IgD-negative memory B cell (primary cell): ENCODE data around the gene CNIH1. TPM values are rescaled to one million over a fixed set of nuclear protein-coding genes. Genes with fewer than 3 reads are reported as not detected.
"Not testable (repeated sequence)": the region's sequence is repeated elsewhere in the genome, so short reads cannot be mapped to it uniquely, and the experiment has no call there.

ENCODE experiments used
- H3K27ac Mint-ChIP-seq, 3 donors: one replicate each; pipeline ENCODE4 v1.8.0; 2020 to 2022; ENCODE audit warnings: mild to moderate bottlenecking in 3 of 3, mixed read lengths in 3 of 3, moderate library complexity in 1 of 3
- H3K27me3 Mint-ChIP-seq: one replicate; pipeline ENCODE4 v1.8.0; 2021; ENCODE audit warnings: mixed read lengths
- H3K36me3 Mint-ChIP-seq: one replicate; pipeline ENCODE4 v1.8.0; 2020; ENCODE audit warnings: mild to moderate bottlenecking, mixed read lengths
- H3K4me1 Mint-ChIP-seq, 3 donors: one replicate each; pipeline ENCODE4 v1.8.0; 2020 to 2022; ENCODE audit warnings: mixed read lengths in 3 of 3, mild to moderate bottlenecking in 1 of 3
- H3K4me3 Mint-ChIP-seq, 4 donors: one replicate each; pipeline ENCODE4 v1.8.0; 2020 to 2022; ENCODE audit warnings: mild to moderate bottlenecking in 4 of 4, mixed read lengths in 4 of 4, moderate library complexity in 3 of 4
- H3K9me3 Mint-ChIP-seq, 3 donors: one replicate each; pipeline ENCODE4 v1.8.0; 2020 to 2021; ENCODE audit warnings: mixed read lengths in 3 of 3, mild to moderate bottlenecking in 1 of 3
- polyA plus RNA-seq: library from polyadenylated mRNA; unstranded; fragments of 300-500 nt; fragmentation: Illumina TruSeq; gene quantifications from one replicate; pipeline ENCODE4 v1.2.3, GENCODE V29; 2021

Gene CNIH1
- polyA plus RNA-seq, 1 donor from 2014 or later, result 68.5 TPM

GRCh38 chr14:54427871-54428270 lies 13.3 kb downstream of the CNIH1 start:
- Mint-ChIP-seq H3K36me3 (no peaks in the 10 kb centered on the region), H3K27ac (no peak overlapping the region)

GRCh38 chr14:54425537-54426274 lies 15.5 kb downstream of the CNIH1 start:
- H3K9me3 Mint-ChIP-seq, result no peaks in the 10 kb centered on the region
- peaks cover 0 to under 1% (median 0%) of the 10 kb centered on the region in 3 donors for H3K4me1 Mint-ChIP-seq
- no peaks in the 10 kb centered on the region for H3K36me3 Mint-ChIP-seq
- H3K4me3 Mint-ChIP-seq, result no peak overlapping the region
- no peaks in the 10 kb centered on the region for H3K27me3 Mint-ChIP-seq
- H3K27ac Mint-ChIP-seq, result no peak overlapping the region

More at GRCh38 chr14:54427871-54428270, 13.3 kb downstream of the CNIH1 start:
- no peaks in the 10 kb centered on the region for H3K27me3 Mint-ChIP-seq
- H3K4me1 Mint-ChIP-seq, result no peaks in the 10 kb centered on the region
- H3K9me3 Mint-ChIP-seq, result no peaks in the 10 kb centered on the region
- no peak overlapping the region for H3K4me3 Mint-ChIP-seq

GRCh38 chr14:54425068-54425467 lies 16.1 kb downstream of the CNIH1 start:
- Mint-ChIP-seq H3K9me3 (no peaks in the 10 kb centered on the region), H3K27me3 (no peaks in the 10 kb centered on the region), H3K27ac (no peak overlapping the region), H3K4me1 (peaks cover 0 to 2% (median 1%) of the 10 kb centered on the region in 3 donors), H3K36me3 (no peaks in the 10 kb centered on the region), H3K4me3 (no peak overlapping the region)

GRCh38 chr14:54424479-54424901 lies 16.7 kb downstream of the CNIH1 start:
- no peak overlapping the region for H3K4me3 Mint-ChIP-seq
- H3K36me3 Mint-ChIP-seq, result no peaks in the 10 kb centered on the region
- H3K27ac Mint-ChIP-seq, result no peak overlapping the region
- peaks cover 0 to 2% (median 1%) of the 10 kb centered on the region in 3 donors for H3K4me1 Mint-ChIP-seq
- H3K9me3 Mint-ChIP-seq, result no peaks in the 10 kb centered on the region
- H3K27me3 Mint-ChIP-seq, result no peaks in the 10 kb centered on the region

- peaks cover 0 to 2% (median 1%) of the 10 kb centered on the region in 3 donors for H3K4me1 Mint-ChIP-seq
- no peak overlapping the region for H3K27ac Mint-ChIP-seq
- no peaks in the 10 kb centered on the region for H3K36me3 Mint-ChIP-seq
- no peaks in the 10 kb centered on the region for H3K9me3 Mint-ChIP-seq
- no peak overlapping the region for H3K4me3 Mint-ChIP-seq
- H3K27me3 Mint-ChIP-seq, result no peaks in the 10 kb centered on the region
These were observed 17.2 kb downstream of the CNIH1 start for GRCh38 chr14:54423991-54424390.

- Mint-ChIP-seq H3K9me3 (no peaks in the 10 kb centered on the region), H3K4me3 (no peak overlapping the region), H3K4me1 (peaks cover 0 to 2% (median 1%) of the 10 kb centered on the region in 3 donors), H3K27ac (peak overlapping the region in 2 of 3 donors; percentile 32 to 54), H3K36me3 (no peaks in the 10 kb centered on the region), H3K27me3 (no peaks in the 10 kb centered on the region)
These were observed 20.6 kb downstream of the CNIH1 start for GRCh38 chr14:54420478-54421142.

- no peak overlapping the region for H3K4me3 Mint-ChIP-seq
- no peaks in the 10 kb centered on the region for H3K36me3 Mint-ChIP-seq
- no peaks in the 10 kb centered on the region for H3K4me1 Mint-ChIP-seq
- no peaks in the 10 kb centered on the region for H3K27me3 Mint-ChIP-seq
- no peaks in the 10 kb centered on the region for H3K9me3 Mint-ChIP-seq
- H3K27ac Mint-ChIP-seq, result peak overlapping the region in 1 of 3 donors; percentile 8
These were observed 29.8 kb downstream of the CNIH1 start for GRCh38 chr14:54411371-54411770.

GRCh38 chr14:54410215-54410614 lies 31.0 kb downstream of the CNIH1 start:
- no peak overlapping the region for H3K27ac Mint-ChIP-seq
- H3K4me3 Mint-ChIP-seq, result no peak overlapping the region
- H3K9me3 Mint-ChIP-seq, result peaks cover 0 to 1% (median 0%) of the 10 kb centered on the region in 3 donors
- no peaks in the 10 kb centered on the region for H3K36me3 Mint-ChIP-seq
- H3K4me1 Mint-ChIP-seq, result no peaks in the 10 kb centered on the region
- H3K27me3 Mint-ChIP-seq, result no peaks in the 10 kb centered on the region

- H3K27me3 Mint-ChIP-seq, H3K4me1 Mint-ChIP-seq, H3K27ac Mint-ChIP-seq, H3K36me3 Mint-ChIP-seq, H3K4me3 Mint-ChIP-seq, H3K9me3 Mint-ChIP-seq: not testable (repeated sequence)
These were observed 37.7 kb downstream of the CNIH1 start for GRCh38 chr14:54403401-54404005.

- no peak overlapping the region for H3K27ac Mint-ChIP-seq
- peaks cover 6 to 17% (median 11%) of the 10 kb centered on the region in 3 donors for H3K4me1 Mint-ChIP-seq
- H3K36me3 Mint-ChIP-seq, result peaks cover 1% of the 10 kb centered on the region
- H3K27me3 Mint-ChIP-seq, result no peaks in the 10 kb centered on the region
- H3K4me3 Mint-ChIP-seq, result peak overlapping the region in 2 of 4 donors; percentile 15 to 34
- H3K9me3 Mint-ChIP-seq, result peaks cover 0 to 1% (median 0%) of the 10 kb centered on the region in 3 donors
These were observed 41.6 kb downstream of the CNIH1 start for GRCh38 chr14:54399560-54399959.

GRCh38 chr14:54396493-54397335 lies 44.5 kb downstream of the CNIH1 start, which contains the start of gene CDKN3:
Gene CDKN3 (plus strand): TSS chr14:54397007. CDS start chr14:54397069, 62 bp downstream.
- Mint-ChIP-seq H3K9me3 (no peaks in the 10 kb centered on the region), H3K36me3 (no peaks in the 10 kb centered on the region), H3K27me3 (no peaks in the 10 kb centered on the region), H3K27ac (peak within 1 kb of the TSS; percentile 71 to 92 (median 88)), H3K4me3 (peak within 1 kb of the TSS; percentile 88 to 94 (median 91)), H3K4me1 (peaks cover 6 to 17% (median 11%) of the 10 kb centered on the region in 3 donors)

- no peak overlapping the region for H3K27ac Mint-ChIP-seq
- peaks cover 3% of the 10 kb centered on the region for H3K27me3 Mint-ChIP-seq
- no peaks in the 10 kb centered on the region for H3K9me3 Mint-ChIP-seq
- peak overlapping the region; percentile 88 to 94 (median 91) for H3K4me3 Mint-ChIP-seq
- peaks cover 6 to 17% (median 11%) of the 10 kb centered on the region in 3 donors for H3K4me1 Mint-ChIP-seq
- H3K36me3 Mint-ChIP-seq, result no peaks in the 10 kb centered on the region
These were observed 45.0 kb downstream of the CNIH1 start for GRCh38 chr14:54396183-54396492.

GRCh38 chr14:54395716-54396115 lies 45.5 kb downstream of the CNIH1 start:
- Mint-ChIP-seq H3K9me3 (no peaks in the 10 kb centered on the region), H3K36me3 (no peaks in the 10 kb centered on the region), H3K4me1 (peaks cover 6 to 17% (median 11%) of the 10 kb centered on the region in 3 donors), H3K4me3 (peak overlapping the region; percentile 48 to 92 (median 61)), H3K27me3 (peaks cover 6% of the 10 kb centered on the region), H3K27ac (no peak overlapping the region)

GRCh38 chr14:54395284-54395683 lies 45.9 kb downstream of the CNIH1 start:
- Mint-ChIP-seq H3K4me1 (peaks cover 6 to 17% (median 11%) of the 10 kb centered on the region in 3 donors), H3K27ac (no peak overlapping the region), H3K4me3 (peak overlapping the region in 3 of 4 donors; percentile 59 to 92 (median 63)), H3K36me3 (no peaks in the 10 kb centered on the region), H3K9me3 (no peaks in the 10 kb centered on the region), H3K27me3 (peaks cover 7% of the 10 kb centered on the region)
